HG03159 (cell line): ENCODE measurements around the gene NHLH1.

Experiments used
- ATAC-seq: cut with Tn5 transposase; IDR thresholded peaks from one replicate; pipeline ENCODE4 v1.9.1; 2021; ENCODE audit warnings: mild to moderate bottlenecking, moderate library complexity; ENCODE audit not compliant: unreplicated experiment

NHLH1 gene

GRCh38 chr1:160358073-160358472 lies 8.8 kb upstream of the NHLH1 start:
- no peak for ATAC-seq

GRCh38 chr1:160359559-160360226 lies 7.2 kb upstream of the NHLH1 start:
- ATAC-seq = no peak

GRCh38 chr1:160360227-160360695 lies 6.6 kb upstream of the NHLH1 start:
- ATAC-seq = no peak

- ATAC-seq = no peak
Observed at GRCh38 chr1:160361199-160361598, 5.7 kb upstream of the NHLH1 start.

- no peak for ATAC-seq
Observed at GRCh38 chr1:160361814-160362167, 5.1 kb upstream of the NHLH1 start.

GRCh38 chr1:160362168-160362957 lies 4.5 kb upstream of the NHLH1 start:
- ATAC-seq = no peak

- ATAC-seq = no peak
Observed at GRCh38 chr1:160363010-160363409, 3.9 kb upstream of the NHLH1 start.

GRCh38 chr1:160363951-160364735 lies 2.7 kb upstream of the NHLH1 start:
- no peak for ATAC-seq

- no peak for ATAC-seq
Observed at GRCh38 chr1:160365325-160365724, 1.5 kb upstream of the NHLH1 start.

GRCh38 chr1:160367516-160367900 lies 637 bp downstream of the NHLH1 start:
- ATAC-seq = no peak

GRCh38 chr1:160367934-160368923 lies 1.4 kb downstream of the NHLH1 start:
- ATAC-seq = no peak

- no peak for ATAC-seq
Observed at GRCh38 chr1:160369087-160369486, 2.2 kb downstream of the NHLH1 start.

- ATAC-seq = no peak
Observed at GRCh38 chr1:160370561-160371345, 3.9 kb downstream of the NHLH1 start.

- no peak for ATAC-seq
Observed at GRCh38 chr1:160371346-160371631, 4.4 kb downstream of the NHLH1 start.

- no peak for ATAC-seq
Observed at GRCh38 chr1:160371756-160372155, 4.9 kb downstream of the NHLH1 start.

GRCh38 chr1:160373696-160374095 lies 6.8 kb downstream of the NHLH1 start:
- ATAC-seq = no peak

- no peak for ATAC-seq
Observed at GRCh38 chr1:160374306-160375110, 7.6 kb downstream of the NHLH1 start.

- no peak for ATAC-seq
Observed at GRCh38 chr1:160375788-160376524, 9.1 kb downstream of the NHLH1 start.
